Endothelial cell of umbilical vein (primary cell): ENCODE results near the gene CHN2. TPM values are rescaled to one million over a fixed set of nuclear protein-coding genes. Genes with fewer than 3 reads are reported as not detected.
A peak's percentile ranks its signal among the peaks of the same experiment; 100 is the strongest.

Experiments
- BruUV-seq: library from RNA; stranded (reverse); fragments of 400-500 nt; replicated peaks from 2 replicates; lab custom pipeline; 2021; lab: Mats Ljungman, UMichigan
- CTCF ChIA-PET: fragments of 300-600, 350-600 bp; sonication (Branson Sonifier 250); formaldehyde crosslinking; loops from one replicate; lab custom pipeline; 2021; ENCODE audit warnings: antibody characterized with exemption, inconsistent platforms; lab: Charles Lee
- POLR2A ChIA-PET: fragments of 300-600, 350-600 bp; sonication (Branson Sonifier 250); formaldehyde crosslinking; loops from one replicate; lab custom pipeline; 2021; ENCODE audit warnings: antibody characterized with exemption, inconsistent platforms; lab: Charles Lee
- DNase-seq: peaks from one replicate; pipeline ENCODE4 v3.0.0-alpha.2; 2011; ENCODE audit warnings: low read depth, low spot score
- FAIRE-seq: peaks from 2 replicates; lab custom pipeline; 2011; peaks lifted over from hg19 to GRCh38; lab: Jason Lieb, UNC
- H2AFZ ChIP-seq: 2 replicates; pipeline ENCODE4 v1.6.0; 2012; ENCODE audit warnings: low read depth, low read length, control low read depth, inconsistent platforms
- H3K27ac ChIP-seq: 2 replicates; pipeline ENCODE4 v1.5.1; 2011; ENCODE audit warnings: low read depth, mild to moderate bottlenecking, control low read depth, low read length, moderate library complexity; ENCODE audit not compliant: insufficient read depth
- H3K27me3 ChIP-seq, 2 experiments: 2 replicates each; pipeline versions ENCODE4 v1.6.0 to v1.6.1; 2011; ENCODE audit warnings: low read length in 2 of 2, mixed read lengths in 1 of 2; ENCODE audit not compliant: control insufficient read depth in 2 of 2, insufficient read depth in 2 of 2
- H3K36me3 ChIP-seq, 2 experiments: 2 replicates in 1 of 2; 3 replicates in 1 of 2; pipeline ENCODE4 v1.5.1; 2011; ENCODE audit warnings: low read length in 2 of 2, mild to moderate bottlenecking in 1 of 2, moderate library complexity in 1 of 2; ENCODE audit not compliant: control insufficient read depth in 2 of 2, insufficient read depth in 2 of 2; ENCODE audit errors: extremely low read depth in 1 of 2
- H3K4me1 ChIP-seq: 3 replicates; pipeline ENCODE4 v1.5.1; 2011; ENCODE audit warnings: mild to moderate bottlenecking, low read length; ENCODE audit not compliant: control insufficient read depth, insufficient read depth; ENCODE audit errors: extremely low read depth
- H3K4me2 ChIP-seq: 2 replicates; pipeline ENCODE4 v1.6.1; 2011; ENCODE audit warnings: low read length, control low read depth, mixed read lengths; ENCODE audit not compliant: insufficient read depth
- H3K4me3 ChIP-seq, 3 experiments: fragments of 200-600 bp in 1 of 3; sonication (generic), shearing (Covaris generic) in 1 of 3; replicated peaks in 1 of 3; 2 replicates each; pipeline ENCODE4 v1.5.1; 2011 to 2016; ENCODE audit warnings: control low read depth in 3 of 3, low read length in 3 of 3, mild to moderate bottlenecking in 2 of 3, inconsistent platforms in 1 of 3, low read depth in 1 of 3, moderate library complexity in 1 of 3; ENCODE audit not compliant: insufficient read depth in 1 of 3
- H3K79me2 ChIP-seq: 2 replicates; pipeline ENCODE4 v1.6.0; 2012; ENCODE audit warnings: low read length, inconsistent platforms; ENCODE audit not compliant: control insufficient read depth, insufficient read depth
- H3K9ac ChIP-seq: replicated peaks from 2 replicates; pipeline ENCODE3; 2011; ENCODE audit warnings: low read length, control low read depth; ENCODE audit not compliant: insufficient read depth; ENCODE audit errors: extremely low read depth
- H3K9me1 ChIP-seq: replicated peaks from 3 replicates; pipeline ENCODE4 v1.6.0; 2011; ENCODE audit warnings: mild to moderate bottlenecking, low read length; ENCODE audit not compliant: control insufficient read depth, insufficient read depth; ENCODE audit errors: extremely low read depth
- H3K9me3 ChIP-seq: replicated peaks from 2 replicates; pipeline ENCODE4 v1.5.1; 2012; ENCODE audit warnings: low read length, inconsistent platforms; ENCODE audit not compliant: control insufficient read depth, insufficient read depth
- H4K20me1 ChIP-seq: replicated peaks from 2 replicates; pipeline ENCODE3; 2011; ENCODE audit warnings: mild to moderate bottlenecking, low read length; ENCODE audit not compliant: control insufficient read depth, insufficient read depth; ENCODE audit errors: extremely low read depth
- EZH2 ChIP-seq: IDR thresholded peaks from 2 replicates; pipeline ENCODE4 v1.6.1; 2012; ENCODE audit warnings: borderline replicate concordance, low read depth, mild to moderate bottlenecking, moderate library complexity, low read length, inconsistent platforms; ENCODE audit not compliant: severe bottlenecking
- FOS ChIP-seq: IDR thresholded peaks from 2 replicates; pipeline ENCODE4 v1.6.1; 2011; ENCODE audit warnings: mild to moderate bottlenecking, low read length, moderate library complexity, borderline replicate concordance; ENCODE audit not compliant: insufficient read depth
- GATA2 ChIP-seq: IDR thresholded peaks from 2 replicates; pipeline ENCODE4 v1.7.0; 2011; ENCODE audit warnings: low read depth, mild to moderate bottlenecking, moderate library complexity, mixed read lengths, low read length; ENCODE audit not compliant: insufficient read length, insufficient read depth
- MYC ChIP-seq: IDR thresholded peaks from one replicate; pipeline ENCODE4 v1.6.1; 2011; ENCODE audit warnings: mild to moderate bottlenecking, low read depth, low read length
- POLR2A ChIP-seq: IDR thresholded peaks from 2 replicates; pipeline ENCODE4 v1.6.1; 2012; ENCODE audit warnings: low read depth, mild to moderate bottlenecking, control low read depth, low read length
- POLR2AphosphoS5 ChIP-seq: IDR thresholded peaks from 2 replicates; pipeline ENCODE4 v1.6.1; 2012; ENCODE audit warnings: low read depth, mild to moderate bottlenecking, control low read depth, low read length, moderate library complexity; ENCODE audit not compliant: insufficient read depth
- dilution Hi-C: fragments of 300-500 bp; cut with MboI; formaldehyde crosslinking; loops from one replicate; pipeline ENCODE4 v1.15.0; 2019; ENCODE audit warnings: low sequenced_read_pairs; ENCODE audit not compliant: extremely low pct_ligation_motif_present
- intact Hi-C: fragments of 100-400 bp; cut with micrococcal nuclease; formaldehyde crosslinking; loops from one replicate; pipeline ENCODE4 v1.10.0; 2022
- polyA plus RNA-seq, 4 experiments: library from polyadenylated mRNA; depleted of rRNA in 3 of 4; stranded (reverse) in 3 of 4; unstranded in 1 of 4; fragments of >200 nt; gene quantifications; 2 replicates each; pipeline versions ENCODE4 v1.2.1 to v1.2.3, GENCODE V29; 2011 to 2012; ENCODE audit warnings: missing spikeins in 1 of 4
- total RNA-seq: library from RNA; stranded (reverse); gene quantifications from 2 replicates; pipeline ENCODE4 v1.2.3, GENCODE V29; 2021
- TF ChIP-seq, protein P1 (sequence below): IDR thresholded peaks from 2 replicates; pipeline ENCODE4 v1.6.1; 2011; ENCODE audit not compliant: insufficient read depth, insufficient read length
- TF ChIP-seq, protein P2 (sequence below), 2 donors: IDR thresholded peaks; 1 replicate in 1 of 2; 2 replicates in 1 of 2; pipeline ENCODE4 v1.5.1; 2011; ENCODE audit warnings: low read length in 2 of 2, mild to moderate bottlenecking in 2 of 2, moderate library complexity in 2 of 2, control low read depth in 1 of 2, inconsistent platforms in 1 of 2, low read depth in 1 of 2; ENCODE audit not compliant: insufficient read depth in 1 of 2; ENCODE audit errors: extremely low read depth in 1 of 2

CHN2 gene
- total and polyA plus RNA-seq, 2 donors (not counting 3 experiments of a cell fraction or from before 2014, with no cell fraction given) = 1.4 to 5.0 TPM

DNA sequence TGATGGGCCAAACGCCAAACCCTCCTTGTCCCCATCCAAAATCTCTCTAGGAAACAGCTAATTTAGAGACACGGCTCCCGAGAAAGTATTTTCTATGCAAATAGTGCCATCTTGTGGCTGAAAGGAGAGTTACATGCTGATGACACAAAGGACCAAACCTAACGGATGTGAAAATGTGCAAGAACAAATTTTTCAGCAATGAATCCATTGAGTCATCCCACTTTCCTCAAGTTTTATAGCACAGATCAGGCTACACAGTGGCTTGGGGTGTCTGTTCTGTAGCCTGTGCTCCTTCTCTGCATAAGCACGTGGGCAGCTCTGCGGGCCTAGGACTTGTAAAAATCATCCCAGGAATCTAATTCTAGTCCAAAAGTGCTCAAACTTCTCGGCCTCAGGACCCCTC lies 214.3 kb downstream of the CHN2 start:
- Histone ChIP-seq H3K36me3 (no peaks in the 10 kb centered on the region), H3K9me3 (no peaks in the 10 kb centered on the region), H3K4me3 (no peak overlapping the region), H3K4me1 (no peaks in the 10 kb centered on the region), H3K79me2 (no peaks in the 10 kb centered on the region), H2AFZ (no peak overlapping the region), H3K9ac (no peak overlapping the region), H4K20me1 (no peaks in the 10 kb centered on the region), H3K27ac (no peak overlapping the region), H3K4me2 (no peak overlapping the region), H3K27me3 (no peaks in the 10 kb centered on the region), H3K9me1 (no peaks in the 10 kb centered on the region)
- CTCF ChIA-PET = interaction anchor here (0.6 to 9.1 kb wide), 52 partner anchors 8 to 493 kb away, joined by 3 to 234 read pairs (median 5); partner anchors contain the start of gene CHN2
- TF ChIP-seq POLR2AphosphoS5 (no peak), MYC (no peak), POLR2A (no peak), EZH2 (no peak), GATA2 (no peak), FOS (peak; percentile 37)
- TF ChIP-seq, protein P1, sequence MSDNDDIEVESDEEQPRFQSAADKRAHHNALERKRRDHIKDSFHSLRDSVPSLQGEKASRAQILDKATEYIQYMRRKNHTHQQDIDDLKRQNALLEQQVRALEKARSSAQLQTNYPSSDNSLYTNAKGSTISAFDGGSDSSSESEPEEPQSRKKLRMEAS = no peak
- TF ChIP-seq, protein P2, sequence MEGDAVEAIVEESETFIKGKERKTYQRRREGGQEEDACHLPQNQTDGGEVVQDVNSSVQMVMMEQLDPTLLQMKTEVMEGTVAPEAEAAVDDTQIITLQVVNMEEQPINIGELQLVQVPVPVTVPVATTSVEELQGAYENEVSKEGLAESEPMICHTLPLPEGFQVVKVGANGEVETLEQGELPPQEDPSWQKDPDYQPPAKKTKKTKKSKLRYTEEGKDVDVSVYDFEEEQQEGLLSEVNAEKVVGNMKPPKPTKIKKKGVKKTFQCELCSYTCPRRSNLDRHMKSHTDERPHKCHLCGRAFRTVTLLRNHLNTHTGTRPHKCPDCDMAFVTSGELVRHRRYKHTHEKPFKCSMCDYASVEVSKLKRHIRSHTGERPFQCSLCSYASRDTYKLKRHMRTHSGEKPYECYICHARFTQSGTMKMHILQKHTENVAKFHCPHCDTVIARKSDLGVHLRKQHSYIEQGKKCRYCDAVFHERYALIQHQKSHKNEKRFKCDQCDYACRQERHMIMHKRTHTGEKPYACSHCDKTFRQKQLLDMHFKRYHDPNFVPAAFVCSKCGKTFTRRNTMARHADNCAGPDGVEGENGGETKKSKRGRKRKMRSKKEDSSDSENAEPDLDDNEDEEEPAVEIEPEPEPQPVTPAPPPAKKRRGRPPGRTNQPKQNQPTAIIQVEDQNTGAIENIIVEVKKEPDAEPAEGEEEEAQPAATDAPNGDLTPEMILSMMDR (IDR thresholded peaks at IDR 0.05; ENCODE audit: extremely low read depth in 1 of 2, insufficient read depth in 1 of 2, low read depth in 1 of 2, low read length in 2 of 2) = peak; percentile 61 to 67
- intact Hi-C loops (loop anchor here (1.0 to 5.0 kb wide), 8 partner anchors 170 to 1022 kb away; no protein-coding TSS in a partner anchor), dilution Hi-C loops (no loop called here)
- FAIRE-seq = peak; percentile 93
- peak; percentile 73 for DNase-seq
- POLR2A ChIA-PET = no interaction called here
- no TSS peak for BruUV-seq
